Duodenal mucosa (tissue), 2 donors: ENCODE results near the gene FOXF2.

Experiments used
- H3K27ac ChIP-seq: one replicate; pipeline ENCODE4 v1.7.0; 2013; ENCODE audit warnings: low read depth, low read length
- H3K27me3 ChIP-seq, 2 donors: one replicate each; pipeline ENCODE4 v1.7.0; 2013; ENCODE audit warnings: low read length in 2 of 2, control low read depth in 1 of 2; ENCODE audit not compliant: insufficient read depth in 2 of 2, control insufficient read depth in 1 of 2
- H3K36me3 ChIP-seq, 2 donors: one replicate each; pipeline ENCODE4 v1.7.0; 2013; ENCODE audit warnings: low read length in 2 of 2, control low read depth in 1 of 2; ENCODE audit not compliant: insufficient read depth in 2 of 2, control insufficient read depth in 1 of 2
- H3K4me1 ChIP-seq, 2 donors: one replicate each; pipeline ENCODE4 v1.7.0; 2013; ENCODE audit warnings: low read length in 2 of 2, control low read depth in 1 of 2; ENCODE audit not compliant: insufficient read depth in 2 of 2, control insufficient read depth in 1 of 2
- H3K4me3 ChIP-seq, 2 donors: one replicate each; pipeline ENCODE4 v1.7.0; 2013; ENCODE audit warnings: low read length in 2 of 2, low read depth in 1 of 2
- H3K9ac ChIP-seq, 2 donors: one replicate each; pipeline ENCODE4 v1.7.0; 2013; ENCODE audit warnings: low read length in 2 of 2, low read depth in 1 of 2
- H3K9me3 ChIP-seq, 2 donors: one replicate each; pipeline ENCODE4 v1.7.0; 2013; ENCODE audit warnings: low read length in 2 of 2, control low read depth in 1 of 2; ENCODE audit not compliant: control insufficient read depth in 1 of 2

FOXF2 gene

GRCh38 chr6:1399085-1399780 lies 9.9 kb downstream of the FOXF2 start:
- H3K4me3 ChIP-seq, result no peak overlapping the region
- no peaks in the 10 kb centered on the region for H3K9me3 ChIP-seq
- no peak overlapping the region for H3K9ac ChIP-seq
- H3K4me1 ChIP-seq, result no peaks in the 10 kb centered on the region
- H3K27me3 ChIP-seq, result peaks cover 33 to 50% of the 10 kb centered on the region in 2 donors
- no peak overlapping the region for H3K27ac ChIP-seq
- H3K36me3 ChIP-seq, result no peaks in the 10 kb centered on the region

GRCh38 chr6:1400126-1400850 lies 10.9 kb downstream of the FOXF2 start:
- Histone ChIP-seq H3K4me1 (no peaks in the 10 kb centered on the region), H3K27me3 (peaks cover 24 to 40% of the 10 kb centered on the region in 2 donors), H3K9me3 (no peaks in the 10 kb centered on the region), H3K27ac (no peak overlapping the region), H3K9ac (no peak overlapping the region), H3K36me3 (no peaks in the 10 kb centered on the region), H3K4me3 (no peak overlapping the region)

- Histone ChIP-seq H3K4me3 (no peak overlapping the region), H3K9me3 (no peaks in the 10 kb centered on the region), H3K27ac (no peak overlapping the region), H3K27me3 (peaks cover 12 to 21% of the 10 kb centered on the region in 2 donors), H3K9ac (no peak overlapping the region), H3K4me1 (peaks cover 0 to 4% of the 10 kb centered on the region in 2 donors), H3K36me3 (no peaks in the 10 kb centered on the region)
Observed at GRCh38 chr6:1402369-1402768, 13.0 kb downstream of the FOXF2 start.

- peaks cover 0 to 4% of the 10 kb centered on the region in 2 donors for H3K4me1 ChIP-seq
- H3K9ac ChIP-seq, result no peak overlapping the region
- H3K4me3 ChIP-seq, result no peak overlapping the region
- peaks cover 9 to 17% of the 10 kb centered on the region in 2 donors for H3K27me3 ChIP-seq
- no peak overlapping the region for H3K27ac ChIP-seq
- H3K9me3 ChIP-seq, result no peaks in the 10 kb centered on the region
- H3K36me3 ChIP-seq, result no peaks in the 10 kb centered on the region
Observed at GRCh38 chr6:1402868-1403267, 13.5 kb downstream of the FOXF2 start.

GRCh38 chr6:1403851-1404712 lies 14.7 kb downstream of the FOXF2 start:
- H3K36me3 ChIP-seq, result no peaks in the 10 kb centered on the region
- H3K9me3 ChIP-seq, result no peaks in the 10 kb centered on the region
- H3K4me1 ChIP-seq, result peaks cover 0 to 4% of the 10 kb centered on the region in 2 donors
- no peak overlapping the region for H3K4me3 ChIP-seq
- H3K27ac ChIP-seq, result no peak overlapping the region
- peaks cover 5 to 9% of the 10 kb centered on the region in 2 donors for H3K27me3 ChIP-seq
- no peak overlapping the region for H3K9ac ChIP-seq

GRCh38 chr6:1404713-1405098 lies 15.3 kb downstream of the FOXF2 start:
- Histone ChIP-seq H3K36me3 (no peaks in the 10 kb centered on the region), H3K27ac (no peak overlapping the region), H3K9ac (no peak overlapping the region), H3K9me3 (no peaks in the 10 kb centered on the region), H3K4me1 (peaks cover 0 to 4% of the 10 kb centered on the region in 2 donors), H3K27me3 (peaks cover 0 to 9% of the 10 kb centered on the region in 2 donors), H3K4me3 (no peak overlapping the region)

GRCh38 chr6:1405221-1405620 lies 15.8 kb downstream of the FOXF2 start:
- H3K27ac ChIP-seq, result no peak overlapping the region
- no peaks in the 10 kb centered on the region for H3K9me3 ChIP-seq
- no peak overlapping the region for H3K4me3 ChIP-seq
- no peak overlapping the region for H3K9ac ChIP-seq
- no peaks in the 10 kb centered on the region for H3K36me3 ChIP-seq
- H3K4me1 ChIP-seq, result peaks cover 0 to 4% of the 10 kb centered on the region in 2 donors
- H3K27me3 ChIP-seq, result peaks cover 0 to 9% of the 10 kb centered on the region in 2 donors

GRCh38 chr6:1406306-1407072 lies 17.1 kb downstream of the FOXF2 start:
- H3K27me3 ChIP-seq, result peaks cover 0 to 9% of the 10 kb centered on the region in 2 donors
- H3K9ac ChIP-seq, result no peak overlapping the region
- H3K9me3 ChIP-seq, result no peaks in the 10 kb centered on the region
- H3K36me3 ChIP-seq, result no peaks in the 10 kb centered on the region
- H3K4me1 ChIP-seq, result peaks cover 0 to 4% of the 10 kb centered on the region in 2 donors
- no peak overlapping the region for H3K4me3 ChIP-seq
- peak overlapping the region; percentile 10 for H3K27ac ChIP-seq

GRCh38 chr6:1407499-1407990 lies 18.2 kb downstream of the FOXF2 start:
- Histone ChIP-seq H3K27me3 (peaks cover 0 to 5% of the 10 kb centered on the region in 2 donors), H3K27ac (peak overlapping the region; percentile 41), H3K9me3 (no peaks in the 10 kb centered on the region), H3K36me3 (no peaks in the 10 kb centered on the region), H3K4me1 (peaks cover 0 to 4% of the 10 kb centered on the region in 2 donors), H3K4me3 (no peak overlapping the region), H3K9ac (no peak overlapping the region)
